Activated CD8-positive, alpha-beta memory T cell treated with anti-CD3 and anti-CD28 coated beads, Interleukin-2, amount 10 ng/mL, durations not matched to agents 7 days and 5 days (primary cell): ENCODE results near the gene DENND5A. TPM values are rescaled to one million over a fixed set of nuclear protein-coding genes. Genes with fewer than 3 reads are reported as not detected.
"Not testable (repeated sequence)": the region's sequence is repeated elsewhere in the genome, so short reads cannot be mapped to it uniquely, and the experiment has no call there.

ENCODE experiments used
- ATAC-seq: fragments of 150-1000 bp; cut with Tn5 transposase; one replicate; pipeline ENCODE4 v1.10.0; 2021; ENCODE audit warnings: moderate library complexity
- CTCF ChIA-PET: fragments of 350-600 bp; sonication (Branson Sonifier 250); formaldehyde crosslinking; loops from one replicate; lab custom pipeline; 2021; ENCODE audit warnings: antibody characterized with exemption; lab: Charles Lee
- DNase-seq: peaks from one replicate; pipeline ENCODE4 v3.0.0-alpha.2; 2020
- H3K27ac Mint-ChIP-seq: one replicate; pipeline ENCODE4 v1.8.0; 2021; ENCODE audit warnings: mild to moderate bottlenecking, mixed read lengths
- H3K27me3 Mint-ChIP-seq: one replicate; pipeline ENCODE4 v1.8.0; 2021; ENCODE audit warnings: mixed read lengths
- H3K36me3 Mint-ChIP-seq: one replicate; pipeline ENCODE4 v1.8.0; 2021; ENCODE audit warnings: mild to moderate bottlenecking, mixed read lengths
- H3K4me1 Mint-ChIP-seq: one replicate; pipeline ENCODE4 v1.8.0; 2021; ENCODE audit warnings: mixed read lengths
- H3K4me3 Mint-ChIP-seq: one replicate; pipeline ENCODE4 v1.8.0; 2021; ENCODE audit warnings: mild to moderate bottlenecking, moderate library complexity, mixed read lengths
- H3K9me3 Mint-ChIP-seq: one replicate; pipeline ENCODE4 v1.8.0; 2022; ENCODE audit warnings: low read depth, mixed read lengths
- total RNA-seq, 2 experiments: library from RNA; stranded (reverse); gene quantifications; one replicate each; pipeline ENCODE4 v1.2.3, GENCODE V29; 2021

Gene DENND5A
- total RNA-seq, 2 experiments from 2014 or later = 15.9 to 19.0 TPM

GRCh38 chr11:9258279-9258678 lies 6.9 kb downstream of the DENND5A start:
- not testable (repeated sequence) for H3K4me3 Mint-ChIP-seq

GRCh38 chr11:9254416-9254815 lies 10.7 kb downstream of the DENND5A start:
- H3K4me3 Mint-ChIP-seq = no peak overlapping the region
- H3K9me3 Mint-ChIP-seq = peaks cover 3% of the 10 kb centered on the region
- H3K36me3 Mint-ChIP-seq = peaks cover 11% of the 10 kb centered on the region
- H3K4me1 Mint-ChIP-seq = peaks cover 29% of the 10 kb centered on the region
- CTCF ChIA-PET = interaction anchor here (1.5 kb wide), 1 partner anchor 11 kb away, joined by 6 read pairs; the partner anchor contains the start of gene DENND5A
- H3K27ac Mint-ChIP-seq = no peak overlapping the region
- DNase-seq (no peak), ATAC-seq (no peak)
- peaks cover 3% of the 10 kb centered on the region for H3K27me3 Mint-ChIP-seq

More at GRCh38 chr11:9258279-9258678, 6.9 kb downstream of the DENND5A start:
- peaks cover 29% of the 10 kb centered on the region for H3K27me3 Mint-ChIP-seq
- H3K27ac Mint-ChIP-seq, H3K9me3 Mint-ChIP-seq, ATAC-seq, CTCF ChIA-PET, DNase-seq, H3K36me3 Mint-ChIP-seq: not testable (repeated sequence)
- H3K4me1 Mint-ChIP-seq = peaks cover 23% of the 10 kb centered on the region

GRCh38 chr11:9253086-9253485 lies 12.1 kb downstream of the DENND5A start:
- Mint-ChIP-seq H3K27me3 (peaks cover 3% of the 10 kb centered on the region), H3K9me3 (no peaks in the 10 kb centered on the region), H3K27ac (no peak overlapping the region), H3K4me3 (no peak overlapping the region), H3K36me3 (peaks cover 5% of the 10 kb centered on the region), H3K4me1 (peaks cover 38% of the 10 kb centered on the region)
- DNase-seq = no peak
- CTCF ChIA-PET = interaction anchor here (0.6 kb wide), 1 partner anchor 23 kb away, joined by 3 read pairs; no protein-coding TSS in a partner anchor
- ATAC-seq = no peak

- ATAC-seq (no peak), DNase-seq (no peak)
- no peak overlapping the region for H3K4me3 Mint-ChIP-seq
- peaks cover 49% of the 10 kb centered on the region for H3K4me1 Mint-ChIP-seq
- no peaks in the 10 kb centered on the region for H3K9me3 Mint-ChIP-seq
- CTCF ChIA-PET = interaction anchor here (1.5 to 1.7 kb wide), 2 partner anchors 10 to 86 kb away, joined by 4 read pairs; no protein-coding TSS in a partner anchor
- peaks cover 5% of the 10 kb centered on the region for H3K36me3 Mint-ChIP-seq
- H3K27ac Mint-ChIP-seq = no peak overlapping the region
- H3K27me3 Mint-ChIP-seq = peaks cover 8% of the 10 kb centered on the region
These were observed 13.8 kb downstream of the DENND5A start for GRCh38 chr11:9251311-9251710.

- peaks cover 53% of the 10 kb centered on the region for H3K4me1 Mint-ChIP-seq
- H3K36me3 Mint-ChIP-seq = peaks cover 5% of the 10 kb centered on the region
- ATAC-seq (peak; percentile 92), DNase-seq (peak; percentile 70)
- peak overlapping the region; percentile 38 for H3K4me3 Mint-ChIP-seq
- H3K27me3 Mint-ChIP-seq = peaks cover 10% of the 10 kb centered on the region
- CTCF ChIA-PET = interaction anchor here (0.8 to 1.8 kb wide), 4 partner anchors 14 to 209 kb away, joined by 3 to 4 read pairs (median 4); no protein-coding TSS in a partner anchor
- peak overlapping the region; percentile 71 for H3K27ac Mint-ChIP-seq
- H3K9me3 Mint-ChIP-seq = no peaks in the 10 kb centered on the region
These were observed 15.0 kb downstream of the DENND5A start for GRCh38 chr11:9250139-9250582.

GRCh38 chr11:9249252-9249651 lies 15.9 kb downstream of the DENND5A start:
- Mint-ChIP-seq H3K27ac (no peak overlapping the region), H3K27me3 (peaks cover 7% of the 10 kb centered on the region), H3K36me3 (peaks cover 3% of the 10 kb centered on the region), H3K9me3 (no peaks in the 10 kb centered on the region), H3K4me3 (no peak overlapping the region), H3K4me1 (peaks cover 53% of the 10 kb centered on the region)
- no peak for ATAC-seq
- CTCF ChIA-PET = interaction anchor here (1.8 kb wide), 1 partner anchor 210 kb away, joined by 4 read pairs; no protein-coding TSS in a partner anchor
- no peak for DNase-seq

- no peak overlapping the region for H3K27ac Mint-ChIP-seq
- H3K4me1 Mint-ChIP-seq = peaks cover 49% of the 10 kb centered on the region
- CTCF ChIA-PET = interaction anchor here (0.6 to 0.9 kb wide), 2 partner anchors 100 to 201 kb away, joined by 3 read pairs; no protein-coding TSS in a partner anchor
These were observed 17.3 kb downstream of the DENND5A start for GRCh38 chr11:9247863-9248262.

GRCh38 chr11:9236242-9236641 lies 28.9 kb downstream of the DENND5A start:
- H3K27me3 Mint-ChIP-seq, H3K4me3 Mint-ChIP-seq, H3K36me3 Mint-ChIP-seq, CTCF ChIA-PET, ATAC-seq, H3K9me3 Mint-ChIP-seq, DNase-seq, H3K27ac Mint-ChIP-seq: not testable (repeated sequence)
- H3K4me1 Mint-ChIP-seq = peaks cover 11% of the 10 kb centered on the region

More at GRCh38 chr11:9247863-9248262, 17.3 kb downstream of the DENND5A start:
- Mint-ChIP-seq H3K36me3 (peaks cover 3% of the 10 kb centered on the region), H3K4me3 (no peak overlapping the region), H3K27me3 (peaks cover 7% of the 10 kb centered on the region), H3K9me3 (no peaks in the 10 kb centered on the region)
- ATAC-seq = no peak
- DNase-seq = no peak

GRCh38 chr11:9232482-9232881 lies 32.7 kb downstream of the DENND5A start:
- Mint-ChIP-seq H3K9me3 (no peaks in the 10 kb centered on the region), H3K4me3 (no peak overlapping the region), H3K4me1 (peaks cover 24% of the 10 kb centered on the region), H3K27ac (no peak overlapping the region), H3K27me3 (no peaks in the 10 kb centered on the region), H3K36me3 (peaks cover 6% of the 10 kb centered on the region)
- DNase-seq (no peak), ATAC-seq (no peak)
- CTCF ChIA-PET = no interaction called here

GRCh38 chr11:9231848-9232177 lies 33.3 kb downstream of the DENND5A start:
- no peaks in the 10 kb centered on the region for H3K9me3 Mint-ChIP-seq
- no peaks in the 10 kb centered on the region for H3K27me3 Mint-ChIP-seq
- CTCF ChIA-PET = no interaction called here
- H3K4me1 Mint-ChIP-seq = peaks cover 24% of the 10 kb centered on the region
- ATAC-seq (peak; percentile 61), DNase-seq (no peak)
- H3K27ac Mint-ChIP-seq = peak overlapping the region; percentile 38
- H3K4me3 Mint-ChIP-seq = peak overlapping the region; percentile 13
- H3K36me3 Mint-ChIP-seq = peaks cover 6% of the 10 kb centered on the region

GRCh38 chr11:9230296-9230695 lies 34.9 kb downstream of the DENND5A start:
- ATAC-seq (no peak), DNase-seq (no peak)
- H3K4me1 Mint-ChIP-seq = peaks cover 20% of the 10 kb centered on the region
- H3K9me3 Mint-ChIP-seq = no peaks in the 10 kb centered on the region
- no peaks in the 10 kb centered on the region for H3K27me3 Mint-ChIP-seq
- CTCF ChIA-PET = interaction anchor here (0.6 to 0.9 kb wide), 4 partner anchors 23 to 322 kb away, joined by 3 read pairs; no protein-coding TSS in a partner anchor
- H3K36me3 Mint-ChIP-seq = peaks cover 8% of the 10 kb centered on the region
- H3K4me3 Mint-ChIP-seq = no peak overlapping the region
- H3K27ac Mint-ChIP-seq = no peak overlapping the region

GRCh38 chr11:9228091-9228490 lies 37.1 kb downstream of the DENND5A start:
- H3K36me3 Mint-ChIP-seq = peaks cover 2% of the 10 kb centered on the region
- H3K9me3 Mint-ChIP-seq = no peaks in the 10 kb centered on the region
- DNase-seq = no peak
- peaks cover 20% of the 10 kb centered on the region for H3K4me1 Mint-ChIP-seq
- no peak for ATAC-seq
- no peak overlapping the region for H3K27ac Mint-ChIP-seq
- CTCF ChIA-PET = no interaction called here
- H3K4me3 Mint-ChIP-seq = no peak overlapping the region
- H3K27me3 Mint-ChIP-seq = no peaks in the 10 kb centered on the region

GRCh38 chr11:9225748-9226298 lies 39.3 kb downstream of the DENND5A start:
- no peaks in the 10 kb centered on the region for H3K27me3 Mint-ChIP-seq
- peaks cover 2% of the 10 kb centered on the region for H3K36me3 Mint-ChIP-seq
- no peaks in the 10 kb centered on the region for H3K9me3 Mint-ChIP-seq
- peaks cover 11% of the 10 kb centered on the region for H3K4me1 Mint-ChIP-seq
- ATAC-seq = no peak
- no peak overlapping the region for H3K4me3 Mint-ChIP-seq
- CTCF ChIA-PET = no interaction called here
- H3K27ac Mint-ChIP-seq = no peak overlapping the region
- no peak for DNase-seq

- Mint-ChIP-seq H3K36me3 (peaks cover 2% of the 10 kb centered on the region), H3K4me3 (no peak overlapping the region), H3K4me1 (peaks cover 2% of the 10 kb centered on the region), H3K9me3 (no peaks in the 10 kb centered on the region), H3K27me3 (no peaks in the 10 kb centered on the region), H3K27ac (no peak overlapping the region)
- CTCF ChIA-PET = interaction anchor here (1.3 kb wide), 1 partner anchor 28 kb away, joined by 3 read pairs; no protein-coding TSS in a partner anchor
- DNase-seq (no peak), ATAC-seq (no peak)
These were observed 42.5 kb downstream of the DENND5A start for GRCh38 chr11:9222654-9223053.
